22Rv1 (cell line): Measurements from ENCODE around the gene HLA-DQA1.
A peak's percentile ranks its signal among the peaks of the same experiment; 100 is the strongest.

Experiments
- H3K27ac ChIP-seq: fragments of 450-650 bp; 2 replicates; pipeline ENCODE4 v1.5.1; 2017
- ZFX ChIP-seq: fragments of 450-650 bp; IDR thresholded peaks from 2 replicates; pipeline ENCODE4 v1.6.1; 2017; ENCODE audit warnings: antibody characterized with exemption, borderline replicate concordance
- TF ChIP-seq, protein P1 (sequence below): fragments of 450-650 bp; IDR thresholded peaks from 2 replicates; pipeline ENCODE4 v1.5.1; 2017; ENCODE audit warnings: mild to moderate bottlenecking

HLA-DQA1 gene

DNA sequence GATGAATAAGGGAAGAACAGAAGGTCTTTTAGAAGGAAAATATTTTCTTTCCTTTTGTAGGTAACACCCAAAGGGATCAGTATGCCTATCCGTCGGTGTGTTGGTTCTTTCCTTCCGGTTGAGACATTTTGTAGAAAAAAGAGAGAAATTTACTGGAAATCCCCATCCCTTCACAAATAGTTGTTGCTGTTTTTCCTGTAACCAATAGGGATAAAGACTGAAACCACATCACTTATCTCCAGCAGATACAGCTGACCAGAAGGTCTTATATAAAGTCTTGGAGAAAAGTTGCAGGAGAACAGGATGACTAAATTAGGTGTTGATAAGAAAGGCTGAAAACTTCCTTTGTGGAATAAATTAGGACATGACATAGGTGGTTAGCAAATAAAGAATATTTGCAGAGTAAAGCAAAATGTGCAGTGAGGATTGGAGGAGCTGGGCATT, 32.8 kb upstream of the HLA-DQA1 start:
- TF ChIP-seq, protein P1, sequence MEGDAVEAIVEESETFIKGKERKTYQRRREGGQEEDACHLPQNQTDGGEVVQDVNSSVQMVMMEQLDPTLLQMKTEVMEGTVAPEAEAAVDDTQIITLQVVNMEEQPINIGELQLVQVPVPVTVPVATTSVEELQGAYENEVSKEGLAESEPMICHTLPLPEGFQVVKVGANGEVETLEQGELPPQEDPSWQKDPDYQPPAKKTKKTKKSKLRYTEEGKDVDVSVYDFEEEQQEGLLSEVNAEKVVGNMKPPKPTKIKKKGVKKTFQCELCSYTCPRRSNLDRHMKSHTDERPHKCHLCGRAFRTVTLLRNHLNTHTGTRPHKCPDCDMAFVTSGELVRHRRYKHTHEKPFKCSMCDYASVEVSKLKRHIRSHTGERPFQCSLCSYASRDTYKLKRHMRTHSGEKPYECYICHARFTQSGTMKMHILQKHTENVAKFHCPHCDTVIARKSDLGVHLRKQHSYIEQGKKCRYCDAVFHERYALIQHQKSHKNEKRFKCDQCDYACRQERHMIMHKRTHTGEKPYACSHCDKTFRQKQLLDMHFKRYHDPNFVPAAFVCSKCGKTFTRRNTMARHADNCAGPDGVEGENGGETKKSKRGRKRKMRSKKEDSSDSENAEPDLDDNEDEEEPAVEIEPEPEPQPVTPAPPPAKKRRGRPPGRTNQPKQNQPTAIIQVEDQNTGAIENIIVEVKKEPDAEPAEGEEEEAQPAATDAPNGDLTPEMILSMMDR, result no peak
- no peak for TF ChIP-seq ZFX
- H3K27ac ChIP-seq, result no peak overlapping the region

- TF ChIP-seq, protein P1, result no peak
- H3K27ac ChIP-seq, result no peak overlapping the region
Observed at GRCh38 chr6:32607263-32607987, 29.8 kb upstream of the HLA-DQA1 start.

DNA sequence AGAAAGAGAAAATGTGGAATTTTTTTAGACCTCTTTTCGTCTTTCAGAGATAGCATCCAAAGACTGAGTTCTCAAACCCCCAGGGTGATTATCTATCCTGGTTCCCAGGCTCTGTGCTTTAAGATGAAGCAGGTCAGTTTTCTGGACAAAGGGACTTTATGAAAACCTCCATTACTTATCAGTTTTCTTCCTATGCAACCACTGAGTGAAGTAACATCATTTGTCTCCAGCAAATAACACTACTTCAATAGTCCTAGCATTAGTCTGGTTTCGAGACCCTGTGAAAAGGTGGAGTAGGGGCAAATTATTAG, 29.3 kb upstream of the HLA-DQA1 start:
- TF ChIP-seq, protein P1, result no peak
- TF ChIP-seq ZFX, result no peak
- H3K27ac ChIP-seq, result no peak overlapping the region

DNA sequence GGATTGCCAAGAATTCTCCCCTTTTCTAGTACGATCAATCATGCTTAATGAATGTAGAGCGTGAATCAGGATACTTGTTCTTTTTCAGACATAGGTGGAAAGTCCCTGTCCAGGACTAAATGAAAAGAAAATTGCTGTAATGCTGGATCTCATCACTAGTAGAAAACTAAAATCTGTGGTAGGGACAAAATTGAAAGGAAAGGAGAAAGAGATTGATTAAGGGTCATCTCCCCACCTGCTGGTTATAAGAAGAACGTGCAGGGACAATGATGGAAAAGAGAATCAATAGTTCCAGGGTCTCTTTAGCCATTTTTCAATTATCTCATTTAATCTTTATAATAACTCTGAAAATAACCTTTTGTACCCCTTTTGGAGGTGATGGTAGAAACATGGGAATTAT, 28.8 kb upstream of the HLA-DQA1 start:
- no peak for TF ChIP-seq ZFX
- TF ChIP-seq, protein P1, result 0 out of 2 replicates have a peak, but pooled peaks have one; percentile 11
- no peak overlapping the region for H3K27ac ChIP-seq

GRCh38 chr6:32609391-32609730, 27.8 kb upstream of the HLA-DQA1 start:
- no peak overlapping the region for H3K27ac ChIP-seq
- TF ChIP-seq, protein P1, result no peak
- no peak for TF ChIP-seq ZFX

DNA sequence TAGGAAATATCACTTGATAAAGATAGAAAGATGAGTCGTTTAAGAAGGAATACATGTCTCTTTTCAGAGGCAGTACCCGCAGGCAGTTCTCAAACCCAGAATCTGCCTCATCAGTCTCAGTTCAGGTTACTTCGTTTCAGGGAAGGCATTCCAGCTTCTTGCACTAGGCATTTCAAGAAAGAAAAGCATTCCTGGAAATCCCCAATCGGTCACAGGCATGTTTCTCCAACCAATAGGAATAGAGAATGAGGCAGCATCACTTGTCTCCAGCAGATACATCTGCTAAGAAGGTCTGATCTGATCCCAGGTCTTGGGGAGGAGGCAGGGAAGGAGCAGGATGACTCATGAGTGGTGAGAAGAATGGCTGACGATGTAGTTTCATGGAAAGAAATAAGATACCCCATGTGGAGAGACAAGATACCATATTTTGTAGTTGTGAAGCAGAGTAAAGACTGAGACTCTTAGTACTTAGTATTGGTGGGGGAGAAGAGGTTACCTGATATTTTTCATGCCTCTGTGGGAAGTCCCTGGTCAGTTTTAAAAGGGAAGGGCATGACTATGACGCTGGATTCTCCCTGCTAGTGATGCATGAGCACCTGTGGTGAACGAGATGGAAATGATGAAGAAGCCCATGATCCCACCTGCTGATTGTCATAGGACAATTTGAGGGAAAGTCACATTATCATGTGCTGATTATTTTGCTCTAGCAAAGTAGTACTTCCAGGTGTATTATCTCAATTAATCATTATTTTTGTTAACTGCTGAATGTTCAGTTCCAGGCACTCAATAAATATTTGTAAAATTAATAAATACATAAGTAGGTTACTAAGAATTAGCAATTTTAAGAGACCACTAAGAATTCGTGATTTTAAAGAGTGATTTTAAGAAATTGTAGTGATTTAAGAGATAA, 27.2 kb upstream of the HLA-DQA1 start:
- H3K27ac ChIP-seq, result no peak overlapping the region
- TF ChIP-seq, protein P1, result no peak
- no peak for TF ChIP-seq ZFX

DNA sequence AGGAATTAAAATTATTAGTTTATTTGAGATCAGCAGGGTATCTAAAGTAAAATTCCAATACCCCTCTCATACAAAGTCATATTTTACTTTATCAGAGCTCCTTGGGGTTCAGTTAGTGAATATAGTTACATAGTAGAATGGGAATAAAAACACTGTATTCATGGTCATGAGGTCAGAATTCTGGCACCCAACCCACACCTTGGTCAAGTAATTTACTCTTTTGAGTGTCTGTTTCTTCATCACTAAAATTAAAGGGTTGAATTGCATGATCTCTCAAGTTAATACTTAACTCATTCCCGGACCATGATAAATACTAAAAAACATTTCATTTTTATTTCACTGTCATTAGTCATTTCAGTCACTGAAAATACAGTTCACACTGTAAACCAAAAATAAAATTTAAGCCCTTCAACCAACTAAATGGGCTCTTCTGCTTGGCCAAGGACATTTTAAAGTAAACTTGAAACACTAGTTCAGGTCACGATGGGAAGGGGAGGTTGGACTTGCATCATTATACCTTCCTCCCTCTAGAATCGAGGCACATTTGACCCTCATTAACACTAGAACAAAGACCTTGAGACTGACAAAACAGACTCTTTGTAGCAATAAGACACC, 26.4 kb upstream of the HLA-DQA1 start:
- TF ChIP-seq, protein P1, result no peak
- no peak for TF ChIP-seq ZFX
- H3K27ac ChIP-seq, result no peak overlapping the region
